ENCODE results near the gene ACAP2.
"Not testable (repeated sequence)": the region's sequence is repeated elsewhere in the genome, so short reads cannot be mapped to it uniquely, and the experiment has no call there.

Gene ACAP2

GRCh38 chr3:195245531-195245951 is 197.3 kb downstream of the ACAP2 start:
- no peak for DNase-seq (ENCODE audit: low spot score)

GRCh38 chr3:195241592-195242355 is 201.0 kb downstream of the ACAP2 start:
- DNase-seq (ENCODE audit: low spot score): no peak

- no peak for DNase-seq (ENCODE audit: low spot score)
Observed at GRCh38 chr3:195240939-195241338, 201.9 kb downstream of the ACAP2 start.

GRCh38 chr3:195240171-195240701 is 202.6 kb downstream of the ACAP2 start:
- no peak for DNase-seq (ENCODE audit: low spot score)

GRCh38 chr3:195239121-195239520 is 203.7 kb downstream of the ACAP2 start:
- DNase-seq (ENCODE audit: low spot score): no peak

- no peak for DNase-seq (ENCODE audit: low spot score)
Observed at GRCh38 chr3:195238586-195239118, 204.2 kb downstream of the ACAP2 start.

- DNase-seq (ENCODE audit: low spot score): no peak
Observed at GRCh38 chr3:195238081-195238571, 204.7 kb downstream of the ACAP2 start.

- DNase-seq (ENCODE audit: low spot score): no peak
Observed at GRCh38 chr3:195236801-195237570, 205.8 kb downstream of the ACAP2 start.

- no peak for DNase-seq (ENCODE audit: low spot score)
Observed at GRCh38 chr3:195236076-195236798, 206.6 kb downstream of the ACAP2 start.

- DNase-seq (ENCODE audit: low spot score): no peak
Observed at GRCh38 chr3:195230244-195230643, 212.6 kb downstream of the ACAP2 start.

- DNase-seq (ENCODE audit: low spot score): not testable (repeated sequence)
Observed at GRCh38 chr3:195228886-195229285, 213.9 kb downstream of the ACAP2 start.

- no peak for DNase-seq (ENCODE audit: low spot score)
Observed at GRCh38 chr3:195227871-195228270, 214.9 kb downstream of the ACAP2 start.

- DNase-seq (ENCODE audit: low spot score): peak; percentile 9
Observed at GRCh38 chr3:195226900-195227447, 215.8 kb downstream of the ACAP2 start.

GRCh38 chr3:195226445-195226844 is 216.4 kb downstream of the ACAP2 start:
- no peak for DNase-seq (ENCODE audit: low spot score)

GRCh38 chr3:195224980-195225580 is 217.7 kb downstream of the ACAP2 start:
- no peak for DNase-seq (ENCODE audit: low spot score)
